Measurements from ENCODE around the gene CLEC2L.

CLEC2L gene

GRCh38 chr7:139576179-139576973, 52.9 kb downstream of the CLEC2L start:
- Histone ChIP-seq H3K27me3 (ENCODE audit: control insufficient read depth, insufficient read depth, low read length) (no peaks in the 10 kb centered on the region), H3K4me1 (ENCODE audit: control insufficient read depth, insufficient read depth, low read length) (no peaks in the 10 kb centered on the region), H3K27ac (ENCODE audit: low read depth, low read length) (no peak overlapping the region), H3K9ac (ENCODE audit: low read length) (no peak overlapping the region), H3K9me3 (ENCODE audit: control insufficient read depth, insufficient read depth, low read depth, low read length) (no peaks in the 10 kb centered on the region), H3K4me3 (ENCODE audit: low read depth, low read length) (no peak overlapping the region), H3K36me3 (ENCODE audit: control insufficient read depth, insufficient read depth, low read length) (0 out of 2 replicates have a peak, but pooled peaks cover 9% of the 10 kb centered on the region)

DNA sequence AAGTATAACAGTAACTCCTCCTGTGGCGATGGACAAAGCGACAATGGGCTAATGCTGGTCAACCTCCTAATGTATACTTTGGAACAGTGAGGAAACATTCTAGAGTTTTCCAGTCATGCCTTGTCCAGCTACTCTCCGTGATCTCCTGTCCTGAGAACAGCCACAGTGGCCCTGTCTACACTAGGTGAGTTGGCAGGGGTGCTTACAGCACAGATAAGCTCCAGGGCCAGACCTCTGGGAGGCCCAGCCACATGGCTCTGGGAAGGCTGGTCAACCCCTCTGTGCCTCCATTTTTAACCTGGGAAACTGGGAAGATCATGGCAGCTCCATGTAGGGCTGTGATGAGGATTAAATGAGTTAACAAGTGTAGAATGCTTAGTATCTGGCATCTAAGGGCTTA, 57.0 kb downstream of the CLEC2L start:
- H3K9ac ChIP-seq (ENCODE audit: low read length) = no peak overlapping the region
- H3K9me3 ChIP-seq (ENCODE audit: control insufficient read depth, insufficient read depth, low read depth, low read length) = no peaks in the 10 kb centered on the region
- no peak overlapping the region for H3K4me3 ChIP-seq (ENCODE audit: low read depth, low read length)
- no peaks in the 10 kb centered on the region for H3K4me1 ChIP-seq (ENCODE audit: control insufficient read depth, insufficient read depth, low read length)
- no peaks in the 10 kb centered on the region for H3K27me3 ChIP-seq (ENCODE audit: control insufficient read depth, insufficient read depth, low read length)
- H3K36me3 ChIP-seq (ENCODE audit: control insufficient read depth, insufficient read depth, low read length) = peaks cover 31% of the 10 kb centered on the region
- H3K27ac ChIP-seq (ENCODE audit: low read depth, low read length) = no peak overlapping the region

DNA sequence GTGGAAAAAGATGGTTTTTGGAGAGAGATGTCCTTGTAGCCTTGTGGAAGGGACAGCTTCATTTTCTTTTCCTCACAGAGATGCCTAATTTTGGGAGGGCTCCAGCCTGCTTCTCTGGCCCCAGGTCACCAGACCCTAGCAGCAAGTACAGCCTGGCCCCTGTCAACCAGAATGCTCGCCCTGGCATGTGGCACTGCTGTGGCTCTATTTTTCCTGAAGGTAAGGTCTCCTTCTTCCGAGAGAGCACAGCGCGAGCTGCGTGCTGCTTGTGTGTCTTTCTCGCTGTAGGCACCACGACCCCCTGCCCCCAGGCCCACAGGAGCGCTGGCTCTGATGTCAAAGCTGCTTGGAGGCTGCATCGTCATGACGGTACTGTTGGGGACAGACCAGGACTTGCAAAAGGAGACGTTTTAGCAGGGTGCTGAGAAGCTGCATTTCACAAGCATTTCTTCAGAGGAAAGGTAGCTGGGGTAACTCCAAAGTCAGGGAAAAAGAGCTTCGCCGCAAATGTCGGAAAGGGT, 58.7 kb downstream of the CLEC2L start:
- Histone ChIP-seq H3K9me3 (ENCODE audit: control insufficient read depth, insufficient read depth, low read depth, low read length) (no peaks in the 10 kb centered on the region), H3K9ac (ENCODE audit: low read length) (no peak overlapping the region), H3K27me3 (ENCODE audit: control insufficient read depth, insufficient read depth, low read length) (no peaks in the 10 kb centered on the region), H3K4me3 (ENCODE audit: low read depth, low read length) (no peak overlapping the region), H3K36me3 (ENCODE audit: control insufficient read depth, insufficient read depth, low read length) (peaks cover 26% of the 10 kb centered on the region), H3K27ac (ENCODE audit: low read depth, low read length) (no peak overlapping the region), H3K4me1 (ENCODE audit: control insufficient read depth, insufficient read depth, low read length) (no peaks in the 10 kb centered on the region)

GRCh38 chr7:139582671-139583155, 59.2 kb downstream of the CLEC2L start:
- Histone ChIP-seq H3K27ac (ENCODE audit: low read depth, low read length) (no peak overlapping the region), H3K9ac (ENCODE audit: low read length) (no peak overlapping the region), H3K27me3 (ENCODE audit: control insufficient read depth, insufficient read depth, low read length) (no peaks in the 10 kb centered on the region), H3K9me3 (ENCODE audit: control insufficient read depth, insufficient read depth, low read depth, low read length) (no peaks in the 10 kb centered on the region), H3K4me3 (ENCODE audit: low read depth, low read length) (no peak overlapping the region), H3K36me3 (ENCODE audit: control insufficient read depth, insufficient read depth, low read length) (peaks cover 26% of the 10 kb centered on the region), H3K4me1 (ENCODE audit: control insufficient read depth, insufficient read depth, low read length) (no peaks in the 10 kb centered on the region)

- H3K4me3 ChIP-seq (ENCODE audit: low read depth, low read length) = no peak overlapping the region
- 0 out of 2 replicates have a peak, but pooled peaks cover 4% of the 10 kb centered on the region for H3K4me1 ChIP-seq (ENCODE audit: control insufficient read depth, insufficient read depth, low read length)
- peaks cover 26% of the 10 kb centered on the region for H3K36me3 ChIP-seq (ENCODE audit: control insufficient read depth, insufficient read depth, low read length)
- H3K9ac ChIP-seq (ENCODE audit: low read length) = peak overlapping the region; percentile 10
- no peak overlapping the region for H3K27ac ChIP-seq (ENCODE audit: low read depth, low read length)
- no peaks in the 10 kb centered on the region for H3K9me3 ChIP-seq (ENCODE audit: control insufficient read depth, insufficient read depth, low read depth, low read length)
- H3K27me3 ChIP-seq (ENCODE audit: control insufficient read depth, insufficient read depth, low read length) = no peaks in the 10 kb centered on the region
These were observed 60.5 kb downstream of the CLEC2L start for GRCh38 chr7:139583826-139584553.

- peaks cover 26% of the 10 kb centered on the region for H3K36me3 ChIP-seq (ENCODE audit: control insufficient read depth, insufficient read depth, low read length)
- H3K4me3 ChIP-seq (ENCODE audit: low read depth, low read length) = no peak overlapping the region
- 0 out of 2 replicates have a peak, but pooled peaks cover 4% of the 10 kb centered on the region for H3K4me1 ChIP-seq (ENCODE audit: control insufficient read depth, insufficient read depth, low read length)
- no peak overlapping the region for H3K27ac ChIP-seq (ENCODE audit: low read depth, low read length)
- H3K9ac ChIP-seq (ENCODE audit: low read length) = no peak overlapping the region
- H3K9me3 ChIP-seq (ENCODE audit: control insufficient read depth, insufficient read depth, low read depth, low read length) = no peaks in the 10 kb centered on the region
- no peaks in the 10 kb centered on the region for H3K27me3 ChIP-seq (ENCODE audit: control insufficient read depth, insufficient read depth, low read length)
These were observed 61.6 kb downstream of the CLEC2L start for GRCh38 chr7:139585042-139585441.

DNA sequence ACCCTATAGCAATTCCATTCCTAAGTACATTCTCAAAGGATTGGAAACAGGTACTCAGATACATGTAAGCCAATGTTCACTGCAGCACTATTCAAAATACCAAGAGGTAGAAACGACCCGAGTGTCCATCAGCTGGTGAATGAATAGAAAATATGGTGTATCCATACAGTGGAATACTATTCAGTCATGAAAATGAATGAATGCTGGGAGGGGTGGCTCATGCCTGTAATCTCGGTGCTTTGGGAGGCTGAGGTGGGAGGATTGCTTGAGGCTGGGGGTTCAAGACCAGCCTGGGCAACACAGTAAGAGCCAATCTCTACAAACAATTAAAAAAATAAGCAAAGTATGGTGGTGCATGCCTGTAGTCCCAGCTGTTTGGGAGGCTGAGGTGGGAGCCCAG, 62.8 kb downstream of the CLEC2L start:
- H3K4me3 ChIP-seq (ENCODE audit: low read depth, low read length) = no peak overlapping the region
- peaks cover 24% of the 10 kb centered on the region for H3K36me3 ChIP-seq (ENCODE audit: control insufficient read depth, insufficient read depth, low read length)
- H3K27me3 ChIP-seq (ENCODE audit: control insufficient read depth, insufficient read depth, low read length) = no peaks in the 10 kb centered on the region
- no peak overlapping the region for H3K9ac ChIP-seq (ENCODE audit: low read length)
- no peaks in the 10 kb centered on the region for H3K9me3 ChIP-seq (ENCODE audit: control insufficient read depth, insufficient read depth, low read depth, low read length)
- no peak overlapping the region for H3K27ac ChIP-seq (ENCODE audit: low read depth, low read length)
- 0 out of 2 replicates have a peak, but pooled peaks cover 4% of the 10 kb centered on the region for H3K4me1 ChIP-seq (ENCODE audit: control insufficient read depth, insufficient read depth, low read length)

DNA sequence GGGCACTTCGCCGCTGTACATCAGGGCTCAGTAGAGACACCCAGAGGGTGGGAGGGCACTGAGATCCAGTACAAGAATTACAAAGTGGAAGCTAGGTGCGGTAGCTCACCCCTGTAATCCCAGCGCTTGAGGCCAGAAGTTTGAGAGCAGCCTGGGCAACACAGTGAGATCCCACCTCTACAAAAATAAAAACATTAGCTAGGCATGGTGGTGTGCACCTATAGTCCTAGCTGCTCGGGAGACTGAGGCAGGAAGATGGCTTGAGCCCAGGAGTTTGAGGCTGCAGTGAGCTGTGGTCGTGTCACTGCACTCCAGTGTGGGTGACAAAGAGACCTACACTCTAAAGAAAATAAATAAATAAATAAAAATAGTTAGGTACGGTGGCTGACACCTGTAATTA, 64.0 kb downstream of the CLEC2L start:
- H3K36me3 ChIP-seq (ENCODE audit: control insufficient read depth, insufficient read depth, low read length) = peaks cover 22% of the 10 kb centered on the region

DNA sequence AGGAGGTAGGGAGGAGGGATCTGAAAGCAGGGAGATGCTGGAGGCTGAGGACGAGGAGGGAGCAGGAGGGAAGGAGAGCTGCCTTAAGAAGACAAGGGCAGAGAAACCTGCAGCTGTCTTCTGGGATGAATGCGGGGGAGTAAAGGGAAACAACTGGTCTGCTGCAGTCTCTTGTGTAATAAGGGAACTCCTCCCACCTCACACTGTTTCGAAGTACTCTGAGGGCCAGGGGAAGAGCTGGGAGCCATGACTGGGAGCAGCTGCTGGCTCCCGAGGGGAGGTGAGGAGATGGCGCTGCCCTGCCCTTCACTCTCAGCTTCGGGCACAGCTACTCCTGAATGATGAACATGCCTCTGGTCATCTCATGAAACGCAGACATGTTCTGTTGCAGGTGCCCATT, 65.1 kb downstream of the CLEC2L start:
- peaks cover 20% of the 10 kb centered on the region; the same call in 1 of the 2 replicates for H3K36me3 ChIP-seq (ENCODE audit: control insufficient read depth, insufficient read depth, low read length)
- no peak overlapping the region for H3K9ac ChIP-seq (ENCODE audit: low read length)
- H3K4me3 ChIP-seq (ENCODE audit: low read depth, low read length) = no peak overlapping the region
- no peaks in the 10 kb centered on the region for H3K27me3 ChIP-seq (ENCODE audit: control insufficient read depth, insufficient read depth, low read length)
- H3K27ac ChIP-seq (ENCODE audit: low read depth, low read length) = no peak overlapping the region
- H3K9me3 ChIP-seq (ENCODE audit: control insufficient read depth, insufficient read depth, low read depth, low read length) = no peaks in the 10 kb centered on the region
- H3K4me1 ChIP-seq (ENCODE audit: control insufficient read depth, insufficient read depth, low read length) = 0 out of 2 replicates have a peak, but pooled peaks cover 4% of the 10 kb centered on the region

More for the DNA sequence above, 64.0 kb downstream of the CLEC2L start:
- H3K27ac ChIP-seq (ENCODE audit: low read depth, low read length) = no peak overlapping the region
- 0 out of 2 replicates have a peak, but pooled peaks cover 4% of the 10 kb centered on the region for H3K4me1 ChIP-seq (ENCODE audit: control insufficient read depth, insufficient read depth, low read length)
- H3K27me3 ChIP-seq (ENCODE audit: control insufficient read depth, insufficient read depth, low read length) = no peaks in the 10 kb centered on the region
- no peak overlapping the region for H3K9ac ChIP-seq (ENCODE audit: low read length)
- no peak overlapping the region for H3K4me3 ChIP-seq (ENCODE audit: low read depth, low read length)
- H3K9me3 ChIP-seq (ENCODE audit: control insufficient read depth, insufficient read depth, low read depth, low read length) = no peaks in the 10 kb centered on the region

DNA sequence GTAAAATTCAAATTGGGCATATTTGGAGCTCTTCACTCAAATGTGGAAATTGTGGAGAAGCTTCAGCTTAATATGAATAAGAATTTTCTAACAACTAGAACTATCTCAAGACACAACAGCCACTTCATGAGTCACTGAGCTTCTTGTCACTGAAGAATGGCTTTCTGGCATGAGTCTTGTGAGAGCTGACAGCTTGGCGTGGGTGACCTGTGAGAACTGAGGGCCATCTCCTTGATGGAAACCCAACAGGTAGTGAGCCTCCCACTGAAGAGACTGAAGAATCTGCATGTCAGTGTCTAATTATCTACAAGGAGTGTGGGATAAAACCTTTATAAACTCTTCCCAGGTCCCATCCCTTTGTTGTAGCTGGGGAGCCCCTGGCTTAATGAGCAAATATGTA, 66.0 kb downstream of the CLEC2L start:
- H3K4me1 ChIP-seq (ENCODE audit: control insufficient read depth, insufficient read depth, low read length) = 0 out of 2 replicates have a peak, but pooled peaks cover 4% of the 10 kb centered on the region

More for the DNA sequence above, 66.0 kb downstream of the CLEC2L start:
- peaks cover 21% of the 10 kb centered on the region; the same call in 1 of the 2 replicates for H3K36me3 ChIP-seq (ENCODE audit: control insufficient read depth, insufficient read depth, low read length)
- no peak overlapping the region for H3K9ac ChIP-seq (ENCODE audit: low read length)
- H3K9me3 ChIP-seq (ENCODE audit: control insufficient read depth, insufficient read depth, low read depth, low read length) = no peaks in the 10 kb centered on the region
- no peak overlapping the region for H3K27ac ChIP-seq (ENCODE audit: low read depth, low read length)
- H3K27me3 ChIP-seq (ENCODE audit: control insufficient read depth, insufficient read depth, low read length) = no peaks in the 10 kb centered on the region
- H3K4me3 ChIP-seq (ENCODE audit: low read depth, low read length) = no peak overlapping the region
